Forelimb muscle (tissue), 1 donor: ENCODE measurements around the gene GMPPA. TPM values are rescaled to one million over a fixed set of nuclear protein-coding genes. Genes with fewer than 3 reads are reported as not detected.

ENCODE experiments used
- DNase-seq: peaks from one replicate; pipeline ENCODE4 v3.0.0-alpha.2; 2013; ENCODE audit warnings: low read depth
- polyA plus RNA-seq: library from polyadenylated mRNA; unstranded; fragments of 120-200 nt; gene quantifications from one replicate; pipeline ENCODE4 v1.2.1, GENCODE V29; 2013; ENCODE audit not compliant: insufficient read length

GMPPA gene
- polyA plus RNA-seq, 1 donor, result 22.8 TPM

- no peak for DNase-seq
These were observed 14.1 kb upstream of the GMPPA start for GRCh38 chr2:219484343-219485200.

DNA sequence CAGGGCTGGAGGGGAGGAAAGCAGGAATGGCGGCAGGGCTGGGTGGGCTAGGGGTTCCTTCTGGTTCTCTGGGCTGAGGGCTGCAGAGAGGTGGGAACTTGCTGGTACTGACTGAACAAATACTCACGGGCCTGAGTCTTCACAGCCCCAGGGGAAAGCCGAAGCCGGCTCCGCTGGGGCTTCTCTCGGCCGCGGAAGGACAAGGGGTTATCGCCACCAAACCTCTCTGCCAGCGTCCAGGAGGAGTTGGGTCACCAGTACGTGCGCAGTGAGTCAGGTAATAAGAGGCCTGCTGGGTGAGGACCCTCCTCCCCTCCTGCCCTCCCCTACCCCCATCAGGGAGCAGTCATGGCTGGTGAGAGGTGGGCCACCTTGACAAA, 13.5 kb upstream of the GMPPA start:
- DNase-seq, result no peak

- DNase-seq, result no peak
These were observed 12.2 kb upstream of the GMPPA start for GRCh38 chr2:219486380-219486959.

DNA sequence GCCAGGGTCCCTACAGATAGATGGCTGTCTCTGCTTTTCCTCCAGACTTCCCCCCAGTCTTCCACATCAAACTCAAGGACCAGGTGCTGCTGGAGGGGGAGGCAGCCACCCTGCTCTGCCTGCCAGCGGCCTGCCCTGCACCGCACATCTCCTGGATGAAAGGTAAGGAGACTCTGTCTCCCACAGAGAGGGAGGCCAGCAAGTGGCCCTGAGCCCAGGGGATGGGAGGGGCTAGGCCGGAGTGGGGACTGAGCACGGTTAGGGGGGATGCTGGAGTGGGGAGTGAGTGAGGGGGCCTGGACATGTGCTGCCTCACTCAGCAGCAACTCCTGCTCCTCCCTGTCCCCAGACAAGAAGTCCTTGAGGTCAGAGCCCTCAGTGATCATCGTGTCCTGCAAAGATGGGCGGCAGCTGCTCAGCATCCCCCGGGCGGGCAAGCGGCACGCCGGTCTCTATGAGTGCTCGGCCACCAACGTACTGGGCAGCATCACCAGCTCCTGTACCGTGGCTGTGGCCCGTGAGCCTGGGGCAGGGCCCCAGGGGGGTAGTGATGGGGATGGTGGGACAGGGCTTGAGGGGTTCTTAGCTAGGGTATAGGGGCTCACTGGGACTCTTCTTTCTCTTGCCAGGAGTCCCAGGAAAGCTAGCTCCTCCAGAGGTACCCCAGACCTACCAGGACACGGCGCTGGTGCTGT, 10.4 kb upstream of the GMPPA start:
- no peak for DNase-seq

- DNase-seq, result no peak
These were observed 9.9 kb upstream of the GMPPA start for GRCh38 chr2:219488844-219489194.

GRCh38 chr2:219489315-219489714, 9.4 kb upstream of the GMPPA start:
- no peak for DNase-seq

- no peak for DNase-seq
These were observed 8.5 kb upstream of the GMPPA start for GRCh38 chr2:219490186-219490585.

- DNase-seq, result no peak
These were observed 8.0 kb upstream of the GMPPA start for GRCh38 chr2:219490600-219491130.

DNA sequence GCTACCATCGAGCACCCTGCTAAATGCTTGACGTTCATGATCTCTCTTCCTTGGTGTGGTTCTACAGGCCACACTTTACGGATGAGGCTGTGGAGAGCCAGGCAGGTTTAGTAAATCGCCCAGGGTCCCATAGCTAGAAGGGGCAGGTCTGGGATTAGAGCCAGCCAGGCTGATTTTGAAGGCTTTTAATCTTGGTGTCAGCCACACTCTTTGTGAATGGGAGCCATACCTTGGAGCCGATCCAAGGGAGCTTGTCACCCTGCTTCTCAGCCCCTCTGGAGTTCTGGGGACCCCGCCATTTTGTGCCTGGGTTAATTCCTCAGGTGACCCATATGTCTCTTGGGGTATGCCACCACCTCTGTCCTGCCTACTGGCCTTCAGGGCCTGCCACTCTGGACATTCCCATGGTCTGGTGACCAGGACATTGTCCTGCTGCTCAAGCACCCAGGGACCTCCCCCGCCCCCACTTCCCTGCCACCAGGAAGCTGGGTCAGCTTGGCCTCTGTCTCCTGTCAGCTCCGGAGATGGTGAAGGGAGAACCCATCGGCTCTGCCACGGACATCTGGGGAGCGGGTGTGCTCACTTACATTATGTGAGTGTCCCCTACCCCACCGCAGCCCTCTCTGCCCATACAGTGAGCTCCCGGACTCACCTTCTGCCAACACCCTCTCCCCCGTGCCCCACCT, 7.3 kb upstream of the GMPPA start:
- DNase-seq, result no peak

GRCh38 chr2:219492575-219492974, 6.1 kb upstream of the GMPPA start:
- no peak for DNase-seq

- no peak for DNase-seq
These were observed 5.6 kb upstream of the GMPPA start for GRCh38 chr2:219493086-219493485.

DNA sequence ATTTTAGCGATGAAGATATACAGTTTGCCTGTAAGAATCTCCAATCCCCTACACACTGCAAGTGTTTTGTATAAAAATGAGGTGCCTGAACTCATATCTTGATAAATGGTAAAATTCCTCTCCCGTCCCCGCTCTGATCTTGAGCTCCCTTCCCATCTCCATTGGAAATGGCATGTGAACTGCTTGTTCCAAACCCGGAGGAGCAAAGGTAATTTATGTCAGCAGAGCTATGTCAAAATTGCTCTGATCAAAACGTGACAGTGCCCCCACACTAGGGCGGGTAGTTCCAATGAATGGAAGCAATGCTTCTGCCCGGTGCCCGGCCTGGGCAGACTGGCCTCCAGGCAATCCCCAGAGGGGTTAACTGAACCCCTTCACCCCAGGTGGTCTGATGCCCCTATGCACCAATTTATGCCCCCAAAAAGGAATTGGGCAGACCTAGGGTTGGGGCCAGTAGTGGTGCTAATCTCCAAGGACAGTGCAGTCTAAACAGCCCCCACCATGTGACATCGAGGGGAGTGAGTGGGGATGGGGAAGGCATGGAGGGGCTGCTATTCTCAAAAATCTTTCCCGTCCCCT, 3.6 kb upstream of the GMPPA start:
- no peak for DNase-seq

DNA sequence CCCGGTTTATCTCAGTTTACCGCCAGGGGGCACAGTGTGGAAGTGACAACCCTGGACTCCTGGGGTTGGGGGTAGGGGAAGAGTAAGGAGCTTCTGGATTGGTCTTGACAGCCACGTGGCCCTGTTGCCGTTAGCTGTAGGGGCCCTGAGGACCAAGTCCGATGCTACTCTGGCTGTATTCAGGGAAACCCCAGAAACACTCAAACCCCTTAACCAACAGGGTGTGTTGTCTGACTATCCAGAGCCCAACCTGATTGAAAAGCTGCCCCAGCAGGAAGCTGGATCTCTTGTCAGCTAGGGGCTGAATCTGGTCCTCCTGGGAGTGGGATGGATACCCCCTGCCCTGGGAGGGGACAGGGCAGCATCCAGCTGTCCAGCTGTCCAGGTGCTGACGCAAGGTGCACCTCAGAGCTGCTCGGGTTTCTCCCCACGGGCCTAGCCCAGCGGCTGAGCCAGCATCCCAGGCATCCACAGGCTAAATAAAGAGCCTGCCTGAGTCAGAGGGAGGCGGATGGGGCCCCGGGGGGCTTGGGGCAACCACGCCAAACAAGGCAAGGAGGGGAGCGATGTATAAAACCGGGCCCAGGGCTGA, 3.1 kb upstream of the GMPPA start:
- no peak for DNase-seq

- DNase-seq, result no peak
These were observed 2.4 kb upstream of the GMPPA start for GRCh38 chr2:219496247-219496824.

DNA sequence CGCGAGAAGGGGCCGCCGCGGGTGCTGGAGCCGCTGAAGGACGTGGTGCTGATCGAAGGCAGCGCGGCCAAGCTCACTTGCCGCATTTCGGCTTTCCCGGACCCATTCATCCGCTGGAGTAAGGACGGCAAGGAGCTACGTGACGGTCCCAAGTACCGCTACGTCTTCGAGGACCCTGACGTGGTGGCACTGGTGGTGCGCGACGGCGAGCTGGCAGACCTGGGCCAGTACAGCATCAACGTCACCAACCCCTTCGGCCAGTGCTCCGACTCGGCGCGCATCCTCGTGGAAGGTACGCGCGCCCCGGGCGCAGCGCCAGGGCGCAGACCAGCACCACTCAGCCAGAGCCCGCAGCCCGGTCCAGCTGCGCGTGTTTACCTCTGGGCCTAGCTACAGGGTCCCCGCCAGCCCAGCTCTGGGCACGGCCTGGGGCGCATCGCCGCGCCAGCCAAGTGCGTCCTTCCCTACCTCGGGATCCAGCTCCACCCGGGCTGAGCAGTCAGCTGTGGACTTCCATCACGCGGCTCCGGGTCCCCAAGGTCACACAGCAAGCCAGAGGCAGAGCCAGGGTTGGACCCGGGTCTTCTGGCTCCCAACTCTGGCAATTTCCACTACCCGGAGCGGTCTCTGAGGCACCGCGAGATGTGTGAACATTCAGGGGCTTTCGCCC, 1.7 kb upstream of the GMPPA start:
- no peak for DNase-seq

- no peak for DNase-seq
These were observed 1.0 kb upstream of the GMPPA start for GRCh38 chr2:219497495-219498279.

DNA sequence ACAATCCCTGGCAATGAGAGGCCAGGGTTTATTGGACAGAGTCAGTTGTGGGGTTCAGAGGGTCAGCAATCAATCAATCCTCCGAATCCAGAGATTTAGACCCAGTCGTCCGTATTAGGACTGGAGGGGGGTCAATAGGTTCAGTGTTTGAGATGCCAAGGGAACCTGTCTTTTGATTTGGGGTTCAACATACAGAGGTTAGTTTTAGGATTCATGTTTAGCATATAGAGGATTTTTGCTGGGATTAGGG, 292 bp downstream of the GMPPA start:
- DNase-seq, result no peak

DNA sequence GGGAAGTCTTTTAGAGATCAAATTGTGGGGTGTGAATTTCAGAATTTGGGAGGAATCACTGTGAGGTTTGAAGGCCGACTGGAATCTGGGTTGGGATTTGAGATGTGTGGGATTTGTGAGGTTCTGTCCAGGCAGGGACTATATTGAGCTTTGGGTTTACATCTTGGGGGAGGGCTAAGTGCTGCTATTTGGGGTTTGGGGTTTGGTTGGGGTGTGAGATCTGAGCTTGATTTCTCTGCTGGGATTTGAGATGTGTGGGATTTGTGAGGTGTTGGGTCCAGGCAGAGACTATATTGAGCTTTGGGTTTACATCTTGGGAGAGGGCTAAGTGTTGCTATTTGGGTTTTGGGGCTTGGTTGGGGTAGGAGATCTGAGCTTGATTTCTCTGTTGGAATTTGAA, 864 bp downstream of the GMPPA start:
- DNase-seq, result no peak

DNA sequence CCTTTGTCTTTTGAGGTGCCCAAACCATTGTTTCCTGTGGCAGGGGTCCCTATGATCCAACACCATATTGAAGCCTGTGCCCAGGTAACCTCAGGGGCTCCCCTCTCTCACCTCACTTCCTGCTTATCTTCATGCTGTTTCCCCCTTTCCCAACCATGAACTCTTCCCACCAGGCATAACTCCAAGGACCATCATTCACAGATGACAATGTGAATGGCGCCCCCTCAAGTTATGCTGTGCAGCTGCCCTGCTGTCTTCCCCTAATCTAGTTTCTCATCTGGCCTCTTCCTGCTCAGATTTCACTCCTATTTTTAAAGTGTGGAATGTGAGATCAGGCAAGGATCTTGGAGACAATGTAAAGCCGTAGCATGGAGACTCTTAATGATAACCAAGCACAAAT, 1.4 kb downstream of the GMPPA start:
- DNase-seq, result no peak

DNA sequence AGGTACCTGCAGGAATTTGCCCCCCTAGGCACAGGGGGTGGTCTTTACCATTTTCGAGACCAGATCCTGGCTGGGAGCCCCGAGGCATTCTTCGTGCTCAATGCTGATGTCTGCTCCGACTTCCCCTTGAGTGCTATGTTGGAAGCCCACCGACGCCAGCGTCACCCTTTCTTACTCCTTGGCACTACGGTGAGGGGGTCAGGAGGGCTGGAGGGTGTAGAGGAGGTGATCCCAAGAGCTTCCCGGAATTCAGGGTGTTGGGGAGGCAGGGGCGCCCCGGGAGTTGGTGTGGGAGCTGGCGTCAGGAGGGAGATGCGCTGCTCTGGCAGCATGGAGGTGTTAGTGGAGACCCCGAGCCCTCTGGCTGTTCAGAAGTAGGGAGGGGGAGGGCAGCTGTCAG, 3.2 kb downstream of the GMPPA start:
- no peak for DNase-seq
